SK-N-SH (cell line): ENCODE measurements around the gene TTC22. TPM values are rescaled to one million over a fixed set of nuclear protein-coding genes. Genes with fewer than 3 reads are reported as not detected.

Source experiments
- CTCF ChIA-PET: fragments of 300-600, 350-600 bp; formaldehyde crosslinking; extraction: SDS; loops from one replicate; lab custom pipeline; 2021; lab: Yijun Ruan, JAX
- POLR2A ChIA-PET: fragments of 350-600 bp; sonication (Branson Sonifier 250); formaldehyde crosslinking; extraction: SDS; loops from one replicate; lab custom pipeline; 2020; ENCODE audit warnings: antibody characterized with exemption, inconsistent platforms; lab: Yijun Ruan, JAX
- DNase-seq: peaks from one replicate; pipeline ENCODE4 v3.0.0; 2012
- H2AFZ ChIP-seq: fragments of 200-600 bp; sonication (generic); 2 replicates; pipeline ENCODE4 v1.8.1; 2016; ENCODE audit warnings: antibody characterized with exemption, mild to moderate bottlenecking, low read depth
- H3F3A ChIP-seq: fragments of 200-600 bp; sonication (generic); replicated peaks from 2 replicates; pipeline ENCODE3; 2016; ENCODE audit warnings: antibody characterized with exemption, mild to moderate bottlenecking; ENCODE audit not compliant: insufficient read depth
- H3K27ac ChIP-seq, 2 experiments: fragments of 200-500 bp in 1 of 2; fragments of 200-600 bp in 1 of 2; sonication (Bioruptor generic) in 1 of 2; sonication (generic), shearing (Covaris generic) in 1 of 2; 2 replicates each; pipeline versions ENCODE4 v1.5.1 to v1.6.1; 2014 to 2016; ENCODE audit warnings: low read depth in 2 of 2, inconsistent platforms in 1 of 2, low read length in 1 of 2, mild to moderate bottlenecking in 1 of 2, mixed read lengths in 1 of 2
- H3K27me3 ChIP-seq: fragments of 200-600 bp; sonication (generic), shearing (Covaris generic); 2 replicates; pipeline ENCODE4 v1.6.1; 2016; ENCODE audit warnings: mixed run types; ENCODE audit not compliant: insufficient read depth
- H3K36me3 ChIP-seq, 2 experiments: fragments of 200-500 bp in 1 of 2; fragments of 200-600 bp in 1 of 2; sonication (Bioruptor generic) in 1 of 2; sonication (generic) in 1 of 2; replicated peaks in 1 of 2; 2 replicates each; pipeline versions ENCODE3 to v1.5.1; 2014 to 2016; ENCODE audit warnings: low read length in 1 of 2, mild to moderate bottlenecking in 1 of 2; ENCODE audit not compliant: insufficient read depth in 2 of 2, control insufficient read depth in 1 of 2
- H3K4me1 ChIP-seq, 2 experiments: fragments of 200-500 bp in 1 of 2; fragments of 200-600 bp in 1 of 2; sonication (Bioruptor generic) in 1 of 2; sonication (generic), shearing (Covaris generic) in 1 of 2; 2 replicates each; pipeline versions ENCODE4 v1.5.1 to v1.6.1; 2014 to 2016; ENCODE audit warnings: low read depth in 1 of 2, low read length in 1 of 2, mixed run types in 1 of 2; ENCODE audit not compliant: insufficient read depth in 2 of 2, control insufficient read depth in 1 of 2
- H3K4me2 ChIP-seq: fragments of 200-600 bp; sonication (generic), shearing (Covaris generic); 2 replicates; pipeline ENCODE4 v1.6.1; 2017; ENCODE audit warnings: mixed run types
- H3K4me3 ChIP-seq, 2 experiments: fragments of 200-500 bp in 1 of 2; fragments of 200-600 bp in 1 of 2; sonication (Bioruptor generic) in 1 of 2; sonication (generic), shearing (Covaris generic) in 1 of 2; 2 replicates each; pipeline versions ENCODE4 v1.5.1 to v1.8.1; 2014 to 2016; ENCODE audit warnings: low read depth in 2 of 2, inconsistent platforms in 1 of 2, low read length in 1 of 2, mild to moderate bottlenecking in 1 of 2, mixed read lengths in 1 of 2, moderate library complexity in 1 of 2
- H3K79me2 ChIP-seq: fragments of 200-600 bp; sonication (generic); 2 replicates; pipeline ENCODE4 v1.8.1; 2017; ENCODE audit warnings: mild to moderate bottlenecking; ENCODE audit not compliant: insufficient read depth
- H3K9ac ChIP-seq: fragments of 200-600 bp; sonication (generic); 2 replicates; pipeline ENCODE4 v1.6.1; 2017; ENCODE audit warnings: mixed run types
- H3K9me2 ChIP-seq: fragments of 200-600 bp; sonication (generic); 2 replicates; pipeline ENCODE4 v1.6.1; 2017; ENCODE audit warnings: mixed run types
- H3K9me3 ChIP-seq: fragments of 200-600 bp; sonication (generic); 2 replicates; pipeline ENCODE4 v1.6.1; 2017; ENCODE audit warnings: mixed run types, mild to moderate bottlenecking, moderate library complexity
- H4K20me1 ChIP-seq: fragments of 200-600 bp; sonication (generic); 2 replicates; pipeline ENCODE4 v1.6.1; 2017; ENCODE audit warnings: mild to moderate bottlenecking, mixed run types; ENCODE audit not compliant: insufficient read depth
- CHD2 ChIP-seq: fragments of 150-350 bp; IDR thresholded peaks from 2 replicates; pipeline ENCODE4 v1.6.1; 2018; ENCODE audit warnings: low read length; ENCODE audit not compliant: partially characterized antibody
- FOXJ3 ChIP-seq: sonication (generic); formaldehyde crosslinking; IDR thresholded peaks from 2 replicates; pipeline ENCODE4 v1.5.1; 2020; ENCODE audit warnings: mild to moderate bottlenecking, missing genetic modification reagents
- GABPA ChIP-seq: IDR thresholded peaks from 2 replicates; pipeline ENCODE4 v1.4.0; 2012; ENCODE audit warnings: low read depth, mild to moderate bottlenecking
- JUND ChIP-seq: IDR thresholded peaks from 2 replicates; pipeline ENCODE4 v1.4.0; 2012
- MAX ChIP-seq: IDR thresholded peaks from 2 replicates; pipeline ENCODE4 v1.4.0; 2012; ENCODE audit warnings: low read depth
- NFIC ChIP-seq: IDR thresholded peaks from 2 replicates; pipeline ENCODE4 v1.4.0; 2012; ENCODE audit warnings: borderline replicate concordance
- NRF1 ChIP-seq: IDR thresholded peaks from 2 replicates; pipeline ENCODE4 v1.6.1; 2012; ENCODE audit warnings: low read depth, mild to moderate bottlenecking, low read length
- RCOR1 ChIP-seq: fragments of 150-350 bp; IDR thresholded peaks from 2 replicates; pipeline ENCODE4 v1.6.1; 2017; ENCODE audit warnings: antibody characterized with exemption, low read length
- SIN3A ChIP-seq: IDR thresholded peaks from 2 replicates; pipeline ENCODE4 v1.6.1; 2012; ENCODE audit warnings: low read depth, mild to moderate bottlenecking, low read length, moderate library complexity, borderline replicate concordance
- SMC3 ChIP-seq: IDR thresholded peaks from 2 replicates; pipeline ENCODE4 v1.6.1; 2012; ENCODE audit warnings: low read depth, low read length, improper control_type of control experiment
- TEAD4 ChIP-seq: IDR thresholded peaks from 2 replicates; pipeline ENCODE4 v1.4.0; 2012; ENCODE audit warnings: mild to moderate bottlenecking, borderline replicate concordance; ENCODE audit not compliant: insufficient read depth
- YY1 ChIP-seq: IDR thresholded peaks from 2 replicates; pipeline ENCODE4 v1.4.0; 2012; ENCODE audit warnings: low read depth, mild to moderate bottlenecking
- WGBS: methylation state at CpG from one replicate; pipeline ENCODE4 v1.1.6; 2017; ENCODE audit warnings: low lambda C conversion rate; 5-methylcytosine and 5-hydroxymethylcytosine counted together
- polyA plus RNA-seq, 3 experiments: library from polyadenylated mRNA; depleted of rRNA; stranded (reverse); fragments of >200 nt; gene quantifications; 2 replicates each; pipeline ENCODE4 v1.2.3, GENCODE V29; 2012

The TTC22 gene
- polyA plus RNA-seq, 1 of the 3 experiments (the other 2 are of a cell fraction) = not detected

GRCh38 chr1:54812801-54813484 is 11.8 kb upstream of the TTC22 start:
- ChIA-PET POLR2A (no interaction called here), CTCF (interaction anchor here (0.7 to 4.3 kb wide), 7 partner anchors 13 to 323 kb away, joined by 3 to 20 read pairs (median 5); partner anchors contain the start of gene PARS2)
- WGBS = 62% methylated on average over 13 of the region's 13 CpGs
- H3K27me3 ChIP-seq = no peaks in the 10 kb centered on the region
- no peaks in the 10 kb centered on the region for H4K20me1 ChIP-seq
- no peaks in the 10 kb centered on the region for H3K9me2 ChIP-seq
- DNase-seq = no peak
- no peak overlapping the region for H2AFZ ChIP-seq
- no peaks in the 10 kb centered on the region for H3K9me3 ChIP-seq
- H3K79me2 ChIP-seq = no peaks in the 10 kb centered on the region
- H3K9ac ChIP-seq = no peak overlapping the region
- TF ChIP-seq CHD2 (no peak), SIN3A (no peak), GABPA (no peak), MAX (no peak)
- TF ChIP-seq, all 33 proteins: peak for 0
- Histone ChIP-seq H3K4me1 (peaks cover 0 to 2% of the 10 kb centered on the region in 2 experiments; a peak in 1 of 4 replicates), H3K36me3 (no peaks in the 10 kb centered on the region), H3K4me2 (no peak overlapping the region), H3F3A (no peaks in the 10 kb centered on the region), H3K4me3 (no peak overlapping the region), H3K27ac (no peak overlapping the region)

- no peaks in the 10 kb centered on the region for H3K9me2 ChIP-seq
- CTCF ChIA-PET = interaction anchor here (0.6 to 4.3 kb wide), 11 partner anchors 12 to 952 kb away, joined by 3 to 20 read pairs (median 4); partner anchors contain the start of genes ACOT11 and PARS2
- H2AFZ ChIP-seq = no peak overlapping the region
- TF ChIP-seq YY1 (no peak), FOXJ3 (CRISPR knock-in tag) (no peak), NFIC (no peak), MAX (no peak), NRF1 (no peak), SMC3 (no peak), CHD2 (no peak), RCOR1 (no peak), JUND (no peak), TEAD4 (no peak)
- no peaks in the 10 kb centered on the region for H3K79me2 ChIP-seq
- no peak overlapping the region for H3K9ac ChIP-seq
- no peaks in the 10 kb centered on the region for H3K9me3 ChIP-seq
- H3K4me3 ChIP-seq = no peak overlapping the region
- H3K36me3 ChIP-seq = no peaks in the 10 kb centered on the region
- H4K20me1 ChIP-seq = no peaks in the 10 kb centered on the region
- 68% methylated on average over 11 of the region's 18 CpGs for WGBS
- no peak for DNase-seq
- H3K27ac ChIP-seq = no peak overlapping the region
- H3F3A ChIP-seq = no peaks in the 10 kb centered on the region
- no peak overlapping the region for H3K4me2 ChIP-seq
- POLR2A ChIA-PET = no interaction called here
- no peaks in the 10 kb centered on the region for H3K27me3 ChIP-seq
- H3K4me1 ChIP-seq = peaks cover 0 to 2% of the 10 kb centered on the region in 2 experiments; a peak in 1 of 4 replicates
These were observed 10.9 kb upstream of the TTC22 start for GRCh38 chr1:54811739-54812655.
